WERI-Rb-1 (cell line): ENCODE data around the gene MILR1.

Experiments used
- DNase-seq: peaks from one replicate; pipeline ENCODE4 v3.0.0-alpha.2; 2020
- H3K27ac ChIP-seq: fragments of 250-450 bp; sonication (Bioruptor Pico); 2 replicates; pipeline ENCODE4 v1.5.1; 2020; ENCODE audit warnings: mild to moderate bottlenecking, moderate library complexity
- H3K27me3 ChIP-seq: fragments of 250-450 bp; sonication (Bioruptor Pico); 2 replicates; pipeline ENCODE4 v1.5.1; 2021; ENCODE audit warnings: mild to moderate bottlenecking, low read depth, moderate library complexity; ENCODE audit not compliant: insufficient read depth, severe bottlenecking
- H3K36me3 ChIP-seq: fragments of 250-450 bp; sonication (Bioruptor Pico); 2 replicates; pipeline ENCODE4 v1.5.1; 2020; ENCODE audit warnings: mild to moderate bottlenecking, moderate library complexity
- H3K4me3 ChIP-seq: 2 replicates; pipeline ENCODE4 v1.5.1; 2011; ENCODE audit warnings: low read depth, mild to moderate bottlenecking, control low read depth, low read length
- H3K9me3 ChIP-seq: fragments of 250-450 bp; sonication (Bioruptor Pico); 2 replicates; pipeline ENCODE4 v1.5.1; 2021; ENCODE audit warnings: mild to moderate bottlenecking, moderate library complexity; ENCODE audit not compliant: severe bottlenecking
- TF ChIP-seq, protein P1 (sequence below): IDR thresholded peaks from 2 replicates; pipeline ENCODE4 v1.5.1; 2011; ENCODE audit warnings: low read depth, mild to moderate bottlenecking, control low read depth, inconsistent platforms, low read length

MILR1 gene

DNA sequence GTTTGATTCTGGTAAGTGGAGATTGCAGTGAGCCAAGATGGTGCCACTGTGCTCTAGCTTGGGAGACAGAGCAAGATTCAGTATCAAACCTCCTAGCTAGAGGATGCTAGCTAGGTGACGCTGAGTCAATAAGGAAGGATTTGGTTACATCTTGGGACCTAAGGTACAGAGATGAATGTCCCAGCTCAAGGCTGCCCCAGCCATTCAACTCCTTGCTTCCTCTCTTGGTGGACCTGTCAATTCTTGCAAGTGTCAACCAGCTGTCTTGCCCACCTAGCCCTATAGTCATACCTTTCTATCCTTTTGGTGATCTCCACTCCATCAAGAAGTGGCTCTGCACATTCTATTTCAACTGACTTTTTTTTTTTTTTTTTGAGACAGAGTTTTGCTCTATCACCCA lies 1.4 kb upstream of the MILR1 start:
- H3K9me3 ChIP-seq, result peaks cover 2% of the 10 kb centered on the region
- no peak overlapping the region for H3K27ac ChIP-seq
- H3K36me3 ChIP-seq, result no peaks in the 10 kb centered on the region
- no peak overlapping the region for H3K4me3 ChIP-seq
- no peaks in the 10 kb centered on the region for H3K27me3 ChIP-seq
- TF ChIP-seq, protein P1, sequence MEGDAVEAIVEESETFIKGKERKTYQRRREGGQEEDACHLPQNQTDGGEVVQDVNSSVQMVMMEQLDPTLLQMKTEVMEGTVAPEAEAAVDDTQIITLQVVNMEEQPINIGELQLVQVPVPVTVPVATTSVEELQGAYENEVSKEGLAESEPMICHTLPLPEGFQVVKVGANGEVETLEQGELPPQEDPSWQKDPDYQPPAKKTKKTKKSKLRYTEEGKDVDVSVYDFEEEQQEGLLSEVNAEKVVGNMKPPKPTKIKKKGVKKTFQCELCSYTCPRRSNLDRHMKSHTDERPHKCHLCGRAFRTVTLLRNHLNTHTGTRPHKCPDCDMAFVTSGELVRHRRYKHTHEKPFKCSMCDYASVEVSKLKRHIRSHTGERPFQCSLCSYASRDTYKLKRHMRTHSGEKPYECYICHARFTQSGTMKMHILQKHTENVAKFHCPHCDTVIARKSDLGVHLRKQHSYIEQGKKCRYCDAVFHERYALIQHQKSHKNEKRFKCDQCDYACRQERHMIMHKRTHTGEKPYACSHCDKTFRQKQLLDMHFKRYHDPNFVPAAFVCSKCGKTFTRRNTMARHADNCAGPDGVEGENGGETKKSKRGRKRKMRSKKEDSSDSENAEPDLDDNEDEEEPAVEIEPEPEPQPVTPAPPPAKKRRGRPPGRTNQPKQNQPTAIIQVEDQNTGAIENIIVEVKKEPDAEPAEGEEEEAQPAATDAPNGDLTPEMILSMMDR, result no peak
- DNase-seq, result no peak

DNA sequence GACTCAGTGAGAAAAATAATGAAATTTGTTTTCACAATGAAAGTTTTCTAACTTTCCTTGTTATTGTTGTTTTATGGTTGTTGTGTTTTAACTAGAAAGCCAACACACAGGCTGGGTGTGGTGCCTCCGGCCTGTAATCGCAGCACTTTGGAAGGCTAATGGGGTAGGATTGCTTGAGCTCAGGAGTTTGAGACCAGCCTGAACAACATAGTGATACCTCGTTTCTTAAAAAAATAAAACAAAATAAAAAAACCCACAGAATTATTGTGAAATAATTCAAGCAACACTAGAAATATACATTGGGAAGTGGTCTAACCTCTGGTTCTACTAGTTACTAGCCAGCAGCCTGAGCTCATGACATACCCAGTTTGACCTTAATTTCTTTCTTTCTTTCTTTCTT lies 630 bp downstream of the MILR1 start:
- H3K36me3 ChIP-seq, result no peaks in the 10 kb centered on the region
- no peak for DNase-seq
- TF ChIP-seq, protein P1, result no peak
- H3K27ac ChIP-seq, result no peak overlapping the region
- H3K9me3 ChIP-seq, result peaks cover 2% of the 10 kb centered on the region
- H3K4me3 ChIP-seq, result no peak overlapping the region
- H3K27me3 ChIP-seq, result no peaks in the 10 kb centered on the region

DNA sequence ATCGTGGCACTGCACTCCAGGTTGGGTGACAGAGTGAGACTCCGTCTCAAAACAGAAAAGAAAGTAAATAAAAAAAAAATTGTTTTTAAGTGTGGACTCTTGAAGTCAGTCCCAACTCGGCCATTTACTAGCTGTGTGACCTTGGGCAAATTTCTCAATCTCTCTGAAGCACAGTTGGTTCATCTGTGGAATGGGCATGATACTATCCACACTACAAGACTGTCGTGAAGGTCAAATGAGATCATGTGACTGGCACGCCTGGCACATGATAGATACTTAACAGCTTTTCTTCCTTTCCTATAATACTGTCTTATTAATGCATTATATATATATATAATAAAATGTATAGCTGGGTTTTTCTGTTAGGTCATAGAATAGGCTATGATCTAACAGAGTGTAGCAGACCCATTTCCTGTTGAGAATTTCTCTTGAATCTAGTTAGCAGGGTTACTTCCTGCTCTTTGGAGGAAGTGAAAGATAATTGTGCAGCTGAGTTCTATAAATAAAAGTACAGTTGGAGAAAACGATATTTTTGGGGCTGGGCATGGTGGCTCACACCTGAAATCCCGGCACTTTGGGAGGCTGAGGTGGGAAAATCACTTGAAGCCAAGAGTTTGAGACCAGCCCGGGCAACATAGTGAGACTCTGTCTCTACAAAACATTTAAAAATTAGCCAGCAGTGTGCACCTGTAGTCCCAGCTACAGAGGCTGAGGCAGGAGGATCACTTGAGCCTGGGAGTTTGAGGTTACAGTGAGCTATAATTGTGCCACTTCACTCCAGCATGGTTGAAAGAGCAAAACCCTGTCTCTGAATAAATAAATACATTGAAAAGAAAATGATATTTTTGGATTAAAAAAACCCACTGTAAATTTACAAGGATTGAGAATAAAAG lies 7.3 kb downstream of the MILR1 start:
- Histone ChIP-seq H3K4me3 (no peak overlapping the region), H3K9me3 (peaks cover under 1% of the 10 kb centered on the region), H3K27me3 (no peaks in the 10 kb centered on the region), H3K36me3 (no peaks in the 10 kb centered on the region), H3K27ac (no peak overlapping the region)
- DNase-seq, result no peak
- TF ChIP-seq, protein P1, result no peak

DNA sequence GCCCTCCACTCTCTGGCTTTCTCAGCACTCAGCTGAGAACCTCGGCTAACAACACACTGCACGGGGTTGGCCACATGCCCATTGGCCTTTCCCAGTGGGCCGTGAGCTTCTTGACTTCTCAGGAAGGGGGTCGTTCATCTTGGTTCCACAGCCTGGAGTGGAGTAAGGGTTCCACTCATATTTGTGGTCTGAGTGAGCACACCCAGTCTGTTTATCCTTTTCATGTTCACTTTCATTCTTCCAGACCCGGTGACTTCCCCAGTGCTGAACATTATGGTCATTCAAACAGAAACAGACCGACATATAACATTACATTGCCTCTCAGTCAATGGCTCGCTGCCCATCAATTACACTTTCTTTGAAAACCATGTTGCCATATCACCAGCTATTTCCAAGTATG lies 8.2 kb downstream of the MILR1 start:
- Histone ChIP-seq H3K4me3 (no peak overlapping the region), H3K27ac (no peak overlapping the region), H3K27me3 (no peaks in the 10 kb centered on the region), H3K36me3 (no peaks in the 10 kb centered on the region), H3K9me3 (no peaks in the 10 kb centered on the region)
- no peak for DNase-seq
- TF ChIP-seq, protein P1, result no peak

DNA sequence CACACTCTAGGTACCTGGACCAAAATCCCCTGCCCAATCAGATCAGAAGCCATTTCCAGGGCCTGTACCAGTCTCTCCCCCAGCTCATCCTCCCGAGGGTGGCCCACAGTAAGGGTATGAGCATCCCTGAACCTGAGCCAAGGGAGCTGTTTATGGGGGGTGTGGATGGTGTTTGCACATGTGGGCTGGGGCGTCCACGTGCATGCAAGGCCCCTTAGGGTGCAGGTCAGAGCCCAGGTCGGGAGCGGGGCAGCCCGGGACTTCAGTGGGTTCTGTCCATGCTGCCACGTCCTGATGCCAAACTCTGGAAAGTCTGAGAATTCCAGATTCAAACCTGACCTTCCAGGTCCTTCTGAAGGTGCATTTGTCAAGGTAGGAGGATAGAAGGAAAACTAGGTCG lies 9.8 kb downstream of the MILR1 start:
- no peaks in the 10 kb centered on the region for H3K9me3 ChIP-seq
- no peaks in the 10 kb centered on the region for H3K27me3 ChIP-seq
- no peak for DNase-seq
- H3K36me3 ChIP-seq, result no peaks in the 10 kb centered on the region
- H3K4me3 ChIP-seq, result no peak overlapping the region
- no peak overlapping the region for H3K27ac ChIP-seq
- TF ChIP-seq, protein P1, result no peak
